ENCODE results near the gene NXNL2. TPM values are rescaled to one million over a fixed set of nuclear protein-coding genes. Genes with fewer than 3 reads are reported as not detected.
A peak's percentile ranks its signal among the peaks of the same experiment; 100 is the strongest.

The NXNL2 gene
- not detected for total RNA-seq
- not detected for polyA plus RNA-seq

DNA sequence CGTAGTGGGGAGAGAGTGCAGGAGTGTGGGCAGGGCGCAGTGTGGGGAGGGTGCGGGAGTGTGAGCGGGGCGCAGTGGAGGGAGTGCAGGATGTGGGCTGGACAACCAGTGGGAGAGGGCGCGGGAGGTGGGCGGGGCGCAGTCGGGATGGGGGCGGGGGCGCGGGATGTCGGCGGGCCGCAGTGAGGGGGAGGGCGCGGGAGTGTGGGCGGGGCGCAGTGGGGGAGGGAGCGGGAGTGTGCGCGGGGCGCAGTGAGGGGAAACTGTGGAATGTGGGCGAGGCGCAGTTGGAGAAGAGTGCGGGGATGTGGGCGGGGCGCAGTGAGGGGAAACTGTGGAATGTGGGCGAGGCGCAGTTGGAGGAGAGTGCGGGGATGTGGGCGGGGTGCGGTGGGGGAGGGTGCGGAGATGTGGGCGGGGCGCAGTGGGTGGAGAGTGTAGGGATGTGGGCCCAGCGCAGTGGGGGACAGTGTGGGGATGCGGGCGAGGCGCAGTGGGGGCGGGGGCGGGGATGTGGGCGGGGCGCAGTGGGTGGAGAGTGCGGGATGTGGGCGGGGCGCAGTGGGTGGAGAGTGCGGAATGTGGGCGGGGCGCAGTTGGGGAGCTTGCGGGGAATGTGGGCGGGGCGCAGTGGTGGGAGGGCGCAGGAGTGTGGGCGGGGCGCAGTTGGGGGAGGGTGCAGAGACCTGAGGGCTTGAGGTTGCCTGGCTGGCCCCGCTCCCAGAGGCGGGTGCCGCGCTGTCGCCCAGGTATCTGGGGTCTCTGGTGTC, at the start of gene NXNL2:
TSS of gene NXNL2 (plus strand) at position 723 of the 770 bp plus-strand sequence. CDS start 257 bp downstream, outside the sequence.
- ChIA-PET POLR2A (ENCODE audit: partially characterized antibody) (no interaction called here), CTCF (ENCODE audit: partially characterized antibody) (no interaction called here)
- Histone ChIP-seq H3K9me3 (ENCODE audit: control insufficient read depth in 1 of 2, low read length in 2 of 2) (no peaks in the 10 kb centered on the region), H3K36me3 (ENCODE audit: insufficient read depth, low read length) (no peaks in the 10 kb centered on the region), H3K4me1 (ENCODE audit: insufficient read depth, low read length) (peaks cover 16% of the 10 kb centered on the region), H3K27me3 (ENCODE audit: insufficient read depth, low read length) (peaks cover 7% of the 10 kb centered on the region), H3K4me3 (ENCODE audit: low read length in 2 of 2) (peak within 1 kb of the TSS in 1 of 2 donors; percentile 24), H3K27ac (ENCODE audit: low read depth, low read length) (no peak within 1 kb of the TSS)
- Mint-ChIP-seq H3K27me3 (peaks cover 19 to 21% of the 10 kb centered on the region in 2 donors), H3K9me3 (peaks cover 0 to 6% (median 0%) of the 10 kb centered on the region in 8 donors), H3K4me1 (peaks cover 7 to 32% (median 16%) of the 10 kb centered on the region in 4 donors), H3K27ac (no peak within 1 kb of the TSS), H3K36me3 (no peaks in the 10 kb centered on the region), H3K4me3 (peak within 1 kb of the TSS; percentile 32 to 79 (median 62))
- DNase-seq, result peak in 4 of 5 donors; percentile 17 to 48 (median 28)
- intact Hi-C loops (cut with micrococcal nuclease), result no loop called here

DNA sequence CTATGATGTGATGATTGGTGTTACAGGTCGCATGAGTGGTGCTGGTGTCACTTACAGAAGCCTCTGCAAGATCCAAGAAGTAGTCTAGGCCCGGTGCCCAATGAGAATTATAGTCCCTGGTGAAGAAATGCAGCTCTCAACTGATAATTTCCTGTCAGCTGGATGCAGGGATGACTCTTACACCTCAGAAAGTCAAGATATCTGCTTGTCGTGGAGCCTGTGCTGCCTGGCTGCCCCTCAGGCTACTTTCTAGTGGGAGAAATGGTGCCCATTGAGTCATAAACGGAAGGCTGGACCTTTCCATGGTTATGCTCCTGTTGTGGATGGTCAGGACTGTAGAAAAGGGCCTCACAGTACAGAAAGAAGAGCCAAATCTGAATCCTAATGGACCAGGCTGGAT, 46.8 kb upstream of the NXNL2 start:
- intact Hi-C loops (cut with micrococcal nuclease), result no loop called here
- H3K36me3 Mint-ChIP-seq, result peaks cover 2 to 7% of the 10 kb centered on the region in 2 donors
- H3K9me3 Mint-ChIP-seq, result peaks cover 0 to 3% (median 0%) of the 10 kb centered on the region in 8 donors
- POLR2A ChIA-PET (ENCODE audit: partially characterized antibody), result no interaction called here
- no peak overlapping the region for H3K27ac ChIP-seq (ENCODE audit: low read depth, low read length)
- no peak overlapping the region for H3K4me3 Mint-ChIP-seq
- H3K4me1 Mint-ChIP-seq, result no peaks in the 10 kb centered on the region
- H3K27me3 ChIP-seq (ENCODE audit: insufficient read depth, low read length), result no peaks in the 10 kb centered on the region
- no peaks in the 10 kb centered on the region for H3K27me3 Mint-ChIP-seq
- H3K4me3 ChIP-seq (ENCODE audit: low read length in 2 of 2), result no peak overlapping the region
- no peak overlapping the region for H3K27ac Mint-ChIP-seq
- no peaks in the 10 kb centered on the region for H3K36me3 ChIP-seq (ENCODE audit: insufficient read depth, low read length)
- H3K4me1 ChIP-seq (ENCODE audit: insufficient read depth, low read length), result no peaks in the 10 kb centered on the region
- CTCF ChIA-PET (ENCODE audit: partially characterized antibody), result no interaction called here
- DNase-seq, result no peak
- H3K9me3 ChIP-seq (ENCODE audit: control insufficient read depth in 1 of 2, low read length in 2 of 2), result no peaks in the 10 kb centered on the region

DNA sequence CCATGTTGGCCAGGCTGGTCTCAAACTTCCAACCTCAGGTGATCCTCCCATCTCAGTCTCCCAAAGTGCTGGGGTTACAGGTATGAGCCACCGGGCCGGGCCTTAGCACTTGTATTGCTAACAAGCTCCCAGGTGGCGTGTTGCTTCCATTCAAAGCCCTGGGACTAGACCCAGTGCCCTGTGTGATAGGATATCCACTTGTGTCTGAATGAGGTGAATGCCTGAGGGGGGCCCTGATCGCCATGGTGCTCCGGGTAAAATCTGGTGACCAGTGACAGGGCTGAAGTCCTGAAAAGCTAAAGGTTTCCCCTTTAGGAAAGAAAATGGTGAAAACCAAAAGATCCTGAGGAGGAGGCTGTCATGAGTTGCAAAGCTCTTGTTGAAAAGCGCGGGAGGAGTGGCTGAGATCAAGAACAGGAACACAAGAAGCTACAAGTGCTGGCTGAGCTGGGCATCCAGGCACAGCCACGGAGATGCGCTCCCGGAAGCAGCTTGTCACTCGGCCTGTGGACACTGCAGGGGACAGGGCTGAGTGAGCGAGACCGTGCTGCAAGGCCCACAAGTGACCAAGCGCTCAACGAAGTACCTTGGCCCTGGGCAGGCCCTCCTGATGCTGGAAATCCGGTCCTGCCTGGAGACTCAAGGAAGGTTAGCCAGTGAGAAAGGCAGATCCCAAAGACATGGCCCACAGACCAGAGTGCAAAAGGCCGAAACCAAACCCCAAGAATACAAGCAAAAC, 39.8 kb upstream of the NXNL2 start:
- Histone ChIP-seq H3K27me3 (ENCODE audit: insufficient read depth, low read length) (no peaks in the 10 kb centered on the region), H3K9me3 (ENCODE audit: control insufficient read depth in 1 of 2, low read length in 2 of 2) (no peaks in the 10 kb centered on the region), H3K4me3 (ENCODE audit: low read length in 2 of 2) (no peak overlapping the region), H3K36me3 (ENCODE audit: insufficient read depth, low read length) (no peaks in the 10 kb centered on the region), H3K27ac (ENCODE audit: low read depth, low read length) (no peak overlapping the region), H3K4me1 (ENCODE audit: insufficient read depth, low read length) (no peaks in the 10 kb centered on the region)
- intact Hi-C loops (cut with micrococcal nuclease), result no loop called here
- ChIA-PET POLR2A (ENCODE audit: partially characterized antibody) (no interaction called here), CTCF (ENCODE audit: partially characterized antibody) (no interaction called here)
- Mint-ChIP-seq H3K27ac (no peak overlapping the region), H3K36me3 (no peaks in the 10 kb centered on the region), H3K27me3 (no peaks in the 10 kb centered on the region), H3K9me3 (no peaks in the 10 kb centered on the region), H3K4me1 (no peaks in the 10 kb centered on the region), H3K4me3 (no peak overlapping the region)
- no peak for DNase-seq

DNA sequence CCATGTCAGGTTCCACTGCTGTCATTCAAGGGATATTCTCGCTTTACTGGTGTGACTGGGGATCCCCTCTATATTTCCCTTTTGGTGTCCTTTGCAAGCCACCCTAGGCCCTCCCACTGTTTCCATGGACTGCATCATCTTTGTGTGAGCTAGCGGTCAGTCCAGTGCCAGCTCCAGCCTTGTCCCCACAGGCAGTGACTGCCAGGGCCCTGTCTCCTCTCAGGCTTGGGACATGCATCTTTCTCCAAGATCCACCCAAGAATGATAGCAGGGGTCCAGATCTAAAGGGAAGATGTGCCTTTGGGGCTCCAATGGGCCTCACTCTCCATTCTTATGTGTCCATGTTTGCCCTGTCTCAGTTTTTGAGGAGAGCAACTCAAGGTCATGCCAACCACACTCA, 37.8 kb upstream of the NXNL2 start:
- CTCF ChIA-PET (ENCODE audit: partially characterized antibody), result no interaction called here
- no peak overlapping the region for H3K27ac Mint-ChIP-seq
- POLR2A ChIA-PET (ENCODE audit: partially characterized antibody), result no interaction called here
- H3K27me3 Mint-ChIP-seq, result no peaks in the 10 kb centered on the region
- intact Hi-C loops (cut with micrococcal nuclease), result no loop called here
- no peaks in the 10 kb centered on the region for H3K36me3 ChIP-seq (ENCODE audit: insufficient read depth, low read length)
- H3K9me3 ChIP-seq (ENCODE audit: control insufficient read depth in 1 of 2, low read length in 2 of 2), result no peaks in the 10 kb centered on the region
- no peak overlapping the region for H3K27ac ChIP-seq (ENCODE audit: low read depth, low read length)
- no peak overlapping the region for H3K4me3 ChIP-seq (ENCODE audit: low read length in 2 of 2)
- H3K4me1 Mint-ChIP-seq, result no peaks in the 10 kb centered on the region
- DNase-seq, result no peak
- H3K4me3 Mint-ChIP-seq, result no peak overlapping the region
- no peaks in the 10 kb centered on the region for H3K36me3 Mint-ChIP-seq
- H3K9me3 Mint-ChIP-seq, result no peaks in the 10 kb centered on the region
- no peaks in the 10 kb centered on the region for H3K4me1 ChIP-seq (ENCODE audit: insufficient read depth, low read length)
- H3K27me3 ChIP-seq (ENCODE audit: insufficient read depth, low read length), result no peaks in the 10 kb centered on the region

DNA sequence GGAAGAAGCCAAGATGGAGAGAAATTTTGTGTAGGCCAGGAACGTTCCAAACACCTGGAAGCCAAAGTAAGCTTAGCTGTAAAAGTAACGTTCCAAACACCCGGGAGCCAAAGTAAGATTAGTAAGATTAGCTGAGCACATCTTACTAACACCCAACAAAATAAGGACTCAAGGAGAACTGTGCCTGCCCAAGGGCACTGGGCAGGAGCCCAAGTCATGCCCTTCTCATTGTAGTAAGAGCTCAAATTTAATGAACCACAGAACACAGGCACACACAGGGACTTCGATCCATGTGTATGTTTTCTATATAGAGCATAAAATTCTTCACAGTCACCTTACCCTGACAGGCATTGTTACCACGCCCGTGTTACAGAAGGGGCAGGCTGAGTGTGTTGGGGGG, 36.1 kb upstream of the NXNL2 start:
- no peaks in the 10 kb centered on the region for H3K27me3 Mint-ChIP-seq
- H3K36me3 Mint-ChIP-seq, result no peaks in the 10 kb centered on the region
- Histone ChIP-seq H3K4me3 (ENCODE audit: low read length in 2 of 2) (no peak overlapping the region), H3K9me3 (ENCODE audit: control insufficient read depth in 1 of 2, low read length in 2 of 2) (no peaks in the 10 kb centered on the region), H3K36me3 (ENCODE audit: insufficient read depth, low read length) (no peaks in the 10 kb centered on the region), H3K4me1 (ENCODE audit: insufficient read depth, low read length) (no peaks in the 10 kb centered on the region), H3K27me3 (ENCODE audit: insufficient read depth, low read length) (no peaks in the 10 kb centered on the region), H3K27ac (ENCODE audit: low read depth, low read length) (no peak overlapping the region)
- ChIA-PET CTCF (ENCODE audit: partially characterized antibody) (no interaction called here), POLR2A (ENCODE audit: partially characterized antibody) (no interaction called here)
- no peak for DNase-seq
- no peak overlapping the region for H3K27ac Mint-ChIP-seq
- H3K4me3 Mint-ChIP-seq, result no peak overlapping the region
- H3K9me3 Mint-ChIP-seq, result no peaks in the 10 kb centered on the region
- H3K4me1 Mint-ChIP-seq, result no peaks in the 10 kb centered on the region
- intact Hi-C loops (cut with micrococcal nuclease), result no loop called here

DNA sequence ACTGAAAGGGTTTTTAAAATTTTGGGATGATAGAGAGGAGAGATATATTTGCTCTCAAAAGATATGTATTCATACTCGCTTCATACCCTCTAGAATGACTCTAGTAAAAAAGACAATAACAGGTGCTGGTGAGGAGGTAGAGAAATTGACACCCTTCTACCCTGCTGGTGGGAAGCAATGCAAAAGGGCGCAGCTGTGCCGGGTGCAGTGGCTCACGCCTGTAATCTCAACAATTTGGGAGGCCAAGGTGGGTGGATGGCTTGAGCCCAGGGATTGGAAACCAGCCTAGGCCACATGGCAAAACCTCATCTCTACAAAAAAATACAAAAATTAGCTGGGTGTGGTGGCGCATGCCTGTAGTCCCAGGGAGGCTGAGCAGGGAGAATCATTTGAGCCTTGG, 33.9 kb upstream of the NXNL2 start:
- CTCF ChIA-PET (ENCODE audit: partially characterized antibody), result no interaction called here
- DNase-seq, result no peak

DNA sequence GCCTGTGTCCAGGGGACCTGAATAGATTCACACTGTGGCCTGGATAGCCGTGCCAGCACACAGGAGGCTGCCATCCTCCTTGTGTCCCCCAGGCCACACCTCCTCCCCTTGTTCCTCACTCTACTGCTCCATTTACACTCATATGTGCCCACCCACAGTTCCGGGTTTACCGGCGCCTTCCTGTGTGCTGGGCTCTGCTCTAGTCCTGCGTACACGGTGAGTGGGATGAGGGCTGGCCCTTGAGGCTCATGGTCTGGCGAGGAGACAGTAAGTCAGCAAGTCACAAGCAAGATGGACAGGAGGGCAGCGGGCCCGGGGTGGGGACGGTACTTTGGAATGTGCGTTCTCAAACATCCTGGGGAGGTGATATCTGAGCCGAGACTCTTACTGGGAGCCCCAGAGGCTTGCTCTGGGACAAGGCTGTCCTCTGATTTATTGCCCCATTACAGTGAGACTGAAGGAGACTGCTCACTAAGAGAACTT, 32.4 kb upstream of the NXNL2 start:
- intact Hi-C loops (cut with micrococcal nuclease), result no loop called here
- H3K9me3 Mint-ChIP-seq, result peaks cover 0 to 3% (median 0%) of the 10 kb centered on the region in 8 donors
- POLR2A ChIA-PET (ENCODE audit: partially characterized antibody), result no interaction called here
- CTCF ChIA-PET (ENCODE audit: partially characterized antibody), result no interaction called here
- no peaks in the 10 kb centered on the region for H3K4me1 Mint-ChIP-seq
- peaks cover 2 to 3% of the 10 kb centered on the region in 2 donors for H3K27me3 Mint-ChIP-seq
- Histone ChIP-seq H3K4me3 (ENCODE audit: low read length in 2 of 2) (no peak overlapping the region), H3K27me3 (ENCODE audit: insufficient read depth, low read length) (no peaks in the 10 kb centered on the region), H3K9me3 (ENCODE audit: control insufficient read depth in 1 of 2, low read length in 2 of 2) (no peaks in the 10 kb centered on the region), H3K36me3 (ENCODE audit: insufficient read depth, low read length) (no peaks in the 10 kb centered on the region), H3K4me1 (ENCODE audit: insufficient read depth, low read length) (no peaks in the 10 kb centered on the region), H3K27ac (ENCODE audit: low read depth, low read length) (no peak overlapping the region)
- H3K27ac Mint-ChIP-seq, result no peak overlapping the region
- H3K36me3 Mint-ChIP-seq, result no peaks in the 10 kb centered on the region
- H3K4me3 Mint-ChIP-seq, result no peak overlapping the region
- no peak for DNase-seq

More for the DNA sequence above, 33.9 kb upstream of the NXNL2 start:
- no peaks in the 10 kb centered on the region for H3K36me3 ChIP-seq (ENCODE audit: insufficient read depth, low read length)
- no peak overlapping the region for H3K27ac ChIP-seq (ENCODE audit: low read depth, low read length)
- no peaks in the 10 kb centered on the region for H3K36me3 Mint-ChIP-seq
- H3K9me3 Mint-ChIP-seq, result peaks cover 0 to 3% (median 0%) of the 10 kb centered on the region in 8 donors
- no peaks in the 10 kb centered on the region for H3K9me3 ChIP-seq (ENCODE audit: control insufficient read depth in 1 of 2, low read length in 2 of 2)
- no peaks in the 10 kb centered on the region for H3K4me1 Mint-ChIP-seq
- H3K4me3 Mint-ChIP-seq, result no peak overlapping the region
- H3K27me3 Mint-ChIP-seq, result peaks cover 2 to 3% of the 10 kb centered on the region in 2 donors
- no peaks in the 10 kb centered on the region for H3K4me1 ChIP-seq (ENCODE audit: insufficient read depth, low read length)
- intact Hi-C loops (cut with micrococcal nuclease), result no loop called here
- H3K27me3 ChIP-seq (ENCODE audit: insufficient read depth, low read length), result no peaks in the 10 kb centered on the region
- POLR2A ChIA-PET (ENCODE audit: partially characterized antibody), result no interaction called here
- no peak overlapping the region for H3K27ac Mint-ChIP-seq
- no peak overlapping the region for H3K4me3 ChIP-seq (ENCODE audit: low read length in 2 of 2)
